NCI-H1930 (cell line): ENCODE data around the gene S100A7.
A peak's percentile ranks its signal among the peaks of the same experiment; 100 is the strongest.
"Not testable (repeated sequence)": the region's sequence is repeated elsewhere in the genome, so short reads cannot be mapped to it uniquely, and the experiment has no call there.

Experiments
- DNase-seq, 2 experiments: peaks; one replicate each; lab custom pipeline; 2025; lab: John Stamatoyannopoulos, UW

The S100A7 gene

DNA sequence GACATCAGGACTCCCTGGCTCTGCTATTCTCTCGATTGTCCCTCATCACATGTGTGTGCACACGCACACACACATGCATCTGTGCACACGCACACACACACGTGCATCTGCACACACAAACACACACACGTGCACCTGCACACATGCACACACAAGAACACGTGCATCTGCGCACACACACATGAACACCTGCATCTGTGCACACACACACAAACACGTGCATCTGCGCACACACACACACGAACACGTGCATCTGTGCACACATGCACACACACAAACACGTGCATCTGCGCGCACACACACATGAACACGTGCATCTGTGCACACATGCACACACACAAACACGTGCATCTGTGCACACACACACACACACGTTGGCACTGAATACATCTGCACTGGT, 29.4 kb downstream of the S100A7 start:
- no peak for DNase-seq

DNA sequence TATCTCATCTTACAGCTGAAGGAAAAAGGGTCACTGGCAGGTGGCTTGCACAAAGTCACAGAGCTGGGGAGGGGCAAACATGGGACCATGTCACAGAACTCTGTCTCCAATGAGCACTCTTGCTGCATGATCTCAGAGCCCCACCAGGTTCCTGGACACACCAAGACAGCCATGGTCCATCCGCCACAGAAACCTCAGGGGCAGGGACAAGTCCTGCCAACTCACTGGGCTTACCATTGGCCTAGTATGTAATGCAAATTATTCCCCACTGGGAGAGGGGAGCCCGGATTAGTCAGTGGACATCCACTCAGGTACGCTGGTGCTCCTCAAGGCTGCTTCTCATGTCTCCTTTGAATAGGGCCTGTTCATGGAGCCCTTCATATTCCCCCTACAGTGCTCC, 29.9 kb downstream of the S100A7 start:
- no peak for DNase-seq

DNA sequence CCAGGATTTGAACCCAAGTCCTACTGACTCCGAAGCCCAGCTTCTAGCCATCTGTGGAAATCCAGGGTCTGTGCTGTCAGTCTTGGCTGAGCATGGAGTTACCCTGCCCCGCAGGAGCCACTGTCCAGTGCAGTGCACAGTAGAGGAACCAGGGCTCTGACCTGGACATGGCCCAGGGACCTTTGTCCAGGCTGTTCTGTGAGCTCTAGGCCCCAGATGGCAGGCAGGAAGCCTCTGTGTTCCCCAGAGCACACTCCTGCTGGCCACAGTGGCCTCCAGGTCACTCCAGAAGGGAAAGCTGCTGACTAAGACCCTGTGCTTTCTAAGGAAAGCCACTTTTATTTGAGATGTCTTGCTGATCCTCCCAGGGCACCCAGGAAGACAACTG, 30.3 kb downstream of the S100A7 start:
- DNase-seq: no peak

DNA sequence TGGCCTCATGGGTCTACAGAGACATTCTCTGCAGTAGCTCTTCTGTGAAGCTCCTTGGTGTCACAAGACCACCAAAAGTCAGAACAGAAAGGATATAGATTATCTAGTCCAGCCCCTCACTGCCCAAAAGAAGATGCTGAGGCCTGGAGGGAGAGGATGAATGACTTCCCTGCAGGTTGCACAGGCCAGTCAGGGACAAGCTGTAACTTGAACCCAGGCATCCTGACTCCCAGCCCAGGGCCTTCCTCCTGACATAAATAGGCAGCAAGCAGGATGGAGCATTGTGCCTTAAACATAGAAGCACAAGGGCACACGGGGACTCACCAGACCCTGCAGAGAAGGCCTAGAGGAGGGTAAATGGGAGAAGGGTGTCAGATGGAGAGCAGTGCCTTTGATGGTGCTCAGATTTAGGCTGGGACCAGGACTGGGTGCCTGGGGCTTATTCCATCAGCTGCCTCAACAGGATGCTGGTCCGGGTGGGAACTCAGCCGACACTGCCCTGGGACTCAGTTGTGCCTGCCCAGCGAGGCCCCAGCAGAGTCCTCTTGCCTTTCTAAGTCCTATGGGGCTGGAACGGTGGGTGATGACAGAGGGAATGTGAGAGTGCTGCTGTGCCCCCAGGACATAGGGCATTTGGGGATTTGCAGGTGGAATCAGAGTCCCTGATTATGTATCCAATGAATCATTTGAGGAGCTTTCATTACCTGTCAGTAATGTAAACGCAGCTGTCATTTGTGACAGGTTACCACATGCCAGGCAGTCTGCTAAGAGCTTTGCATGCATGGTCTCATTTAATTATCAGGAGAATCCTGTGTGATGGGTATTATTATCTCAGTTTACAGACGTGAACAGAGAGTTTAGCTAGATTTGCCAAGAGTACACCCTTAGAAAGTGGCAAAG, 30.9 kb downstream of the S100A7 start:
- DNase-seq: peak in 1 of 2 experiments; percentile 17

DNA sequence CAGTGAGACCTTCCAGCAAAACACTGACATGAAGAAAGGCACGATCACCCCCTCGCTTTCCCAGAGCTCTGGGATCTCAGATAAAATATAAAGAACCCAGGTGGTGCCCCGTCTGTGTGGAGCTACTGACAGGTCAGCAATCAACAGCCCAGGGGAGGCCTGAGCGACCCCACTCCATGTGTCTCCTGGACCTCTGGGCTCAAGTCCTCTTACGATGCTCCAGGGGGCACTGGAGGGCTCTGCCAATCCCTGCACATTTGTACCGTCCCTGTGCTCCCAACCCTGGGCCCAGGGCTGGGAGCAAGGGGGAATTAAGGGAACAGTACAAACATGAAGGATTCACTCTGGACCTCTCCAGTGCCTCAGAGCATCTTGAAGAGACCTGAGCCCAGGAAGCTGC, 31.7 kb downstream of the S100A7 start:
- peak in 1 of 2 experiments; percentile 11 for DNase-seq

DNA sequence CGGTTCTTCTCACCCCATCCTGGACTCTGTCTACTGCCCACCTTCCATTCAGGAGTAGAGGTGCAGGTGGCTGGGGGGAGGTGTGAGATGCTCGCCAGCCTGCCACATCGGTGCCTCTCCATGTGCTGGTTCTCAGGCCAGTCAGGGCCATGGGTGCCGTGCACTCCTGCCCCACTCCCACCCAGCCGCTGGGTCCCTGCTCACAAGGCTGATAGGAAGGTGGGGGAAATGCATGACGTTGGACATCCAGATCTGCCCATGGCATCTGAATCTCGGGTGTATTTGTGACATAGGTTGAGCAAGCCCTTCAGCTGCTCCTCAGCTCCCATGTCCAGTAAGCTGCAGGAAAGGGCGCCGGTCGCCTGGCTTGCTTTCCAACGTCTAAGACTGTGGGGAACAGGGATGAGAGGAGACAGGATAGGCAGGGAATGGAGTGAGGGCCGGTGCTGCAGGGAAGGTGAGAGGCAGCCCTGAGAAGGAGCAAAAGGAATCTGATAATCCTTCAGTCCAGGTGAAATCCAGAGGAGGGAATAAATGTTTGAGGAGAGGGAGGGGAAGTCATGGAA, 32.3 kb downstream of the S100A7 start:
- DNase-seq: no peak

DNA sequence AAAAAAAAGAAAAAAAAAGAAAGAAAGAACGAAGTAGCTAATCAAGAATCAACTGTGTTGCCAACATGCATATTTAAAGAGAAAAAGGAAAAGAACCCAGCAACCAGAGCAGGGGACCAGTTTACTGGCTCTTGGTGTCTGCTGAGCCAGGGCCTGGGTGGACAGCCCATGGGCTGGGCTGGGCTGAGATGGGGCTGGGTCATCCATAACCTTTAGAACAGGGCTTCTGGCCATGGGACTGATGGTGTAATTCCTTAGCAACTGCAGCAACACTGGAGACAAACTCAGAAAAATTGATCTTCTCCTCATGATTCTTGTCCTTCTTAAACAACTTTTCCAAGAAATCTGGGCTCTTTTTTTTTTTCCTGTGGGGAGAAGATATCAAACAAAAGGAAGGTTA, 33.6 kb downstream of the S100A7 start:
- no peak for DNase-seq

DNA sequence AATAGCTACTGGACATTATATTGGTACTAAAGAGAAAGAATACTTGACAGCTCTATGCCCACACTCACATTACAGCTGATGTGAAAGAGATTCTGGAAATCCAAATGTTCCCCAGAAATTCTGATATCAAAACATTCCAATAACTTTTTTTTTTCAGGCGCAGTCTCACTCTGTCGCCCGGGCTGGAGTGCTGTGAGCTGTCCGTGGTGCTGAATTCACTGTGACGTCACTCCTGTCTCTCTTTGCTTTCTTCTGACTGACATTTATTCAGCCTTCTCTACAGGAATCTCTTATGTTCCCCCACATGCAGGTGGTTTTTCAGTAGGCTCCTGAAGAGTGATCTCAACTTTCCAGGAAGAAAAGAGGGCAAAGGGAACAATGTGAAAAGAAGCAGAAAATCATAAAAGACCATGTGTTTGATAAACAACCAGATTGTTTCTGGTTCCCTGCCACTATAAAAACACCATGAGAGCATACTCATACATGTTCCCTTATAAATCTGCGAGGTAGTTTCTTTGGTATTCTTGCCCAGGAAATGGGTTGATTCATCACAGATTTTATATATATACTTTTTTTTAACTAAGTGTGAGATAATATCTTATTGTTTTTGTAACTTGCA, 37.9 kb downstream of the S100A7 start:
- DNase-seq: no peak

DNA sequence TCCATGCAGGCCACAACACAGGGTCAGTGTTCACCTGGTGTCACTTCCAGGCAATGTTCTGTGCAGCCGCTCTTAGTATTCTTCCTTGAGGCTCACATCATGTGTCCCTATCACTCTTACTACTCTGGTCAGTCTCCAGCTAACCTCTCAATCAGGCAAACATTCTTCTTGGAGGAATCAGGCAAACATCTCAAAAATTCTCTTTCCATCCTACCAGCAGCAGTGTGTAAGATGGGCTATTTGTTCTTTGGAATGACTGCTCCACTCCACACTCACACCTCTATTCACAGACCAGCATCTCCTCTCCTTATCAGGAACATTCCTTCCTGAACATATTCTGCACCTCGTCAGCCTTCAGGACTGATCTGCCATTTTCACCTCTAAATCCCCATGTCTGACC, 40.1 kb downstream of the S100A7 start:
- no peak for DNase-seq

DNA sequence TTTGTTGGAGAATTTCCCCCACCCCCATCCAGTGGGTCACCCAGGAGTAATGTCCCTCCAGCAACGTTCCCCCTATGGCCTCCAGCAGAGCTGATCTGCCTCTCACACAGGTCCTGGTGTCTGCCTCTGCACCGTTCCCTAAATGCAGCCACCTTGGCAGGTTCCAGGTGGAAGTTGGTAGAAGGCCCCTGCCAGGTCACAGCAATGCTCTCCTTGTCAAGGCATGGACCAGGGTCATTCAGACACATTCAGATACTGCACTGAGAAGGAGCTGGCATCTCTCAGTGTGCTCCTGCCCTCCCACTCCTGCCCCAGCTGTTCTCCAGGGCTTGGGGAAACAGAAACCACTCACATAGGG, 41.0 kb downstream of the S100A7 start:
- not testable (repeated sequence) for DNase-seq

DNA sequence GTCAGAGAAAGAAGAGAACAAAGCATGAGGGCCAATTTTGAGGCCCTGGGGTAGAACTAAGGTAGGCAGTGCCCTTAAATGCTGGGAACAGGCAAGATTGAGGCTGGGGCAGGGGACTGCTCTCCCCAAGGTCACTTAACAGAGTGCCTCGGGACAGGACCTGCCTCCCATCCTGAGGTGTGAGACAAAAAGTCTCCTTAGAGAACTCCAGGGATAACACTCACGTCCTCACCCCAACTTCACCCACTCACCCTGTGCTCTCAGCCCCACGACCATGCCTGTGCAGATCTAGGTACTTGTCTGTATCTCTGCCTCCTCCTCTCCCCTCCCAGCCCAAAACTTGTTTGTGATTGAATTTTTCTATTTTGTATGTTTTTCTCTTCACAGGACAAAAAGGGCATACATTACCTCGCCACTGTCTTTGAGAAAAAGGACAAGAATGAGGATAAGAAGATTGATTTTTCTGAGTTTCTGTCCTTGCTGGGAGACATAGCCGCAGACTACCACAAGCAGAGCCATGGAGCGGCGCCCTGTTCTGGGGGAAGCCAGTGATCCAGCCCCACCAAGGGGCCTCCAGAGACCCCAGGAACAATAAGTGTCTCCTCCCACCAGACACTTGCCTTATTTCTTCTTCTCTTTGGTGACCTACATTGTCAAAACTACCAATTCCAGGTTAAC, 41.6 kb downstream of the S100A7 start:
- not testable (repeated sequence) for DNase-seq

DNA sequence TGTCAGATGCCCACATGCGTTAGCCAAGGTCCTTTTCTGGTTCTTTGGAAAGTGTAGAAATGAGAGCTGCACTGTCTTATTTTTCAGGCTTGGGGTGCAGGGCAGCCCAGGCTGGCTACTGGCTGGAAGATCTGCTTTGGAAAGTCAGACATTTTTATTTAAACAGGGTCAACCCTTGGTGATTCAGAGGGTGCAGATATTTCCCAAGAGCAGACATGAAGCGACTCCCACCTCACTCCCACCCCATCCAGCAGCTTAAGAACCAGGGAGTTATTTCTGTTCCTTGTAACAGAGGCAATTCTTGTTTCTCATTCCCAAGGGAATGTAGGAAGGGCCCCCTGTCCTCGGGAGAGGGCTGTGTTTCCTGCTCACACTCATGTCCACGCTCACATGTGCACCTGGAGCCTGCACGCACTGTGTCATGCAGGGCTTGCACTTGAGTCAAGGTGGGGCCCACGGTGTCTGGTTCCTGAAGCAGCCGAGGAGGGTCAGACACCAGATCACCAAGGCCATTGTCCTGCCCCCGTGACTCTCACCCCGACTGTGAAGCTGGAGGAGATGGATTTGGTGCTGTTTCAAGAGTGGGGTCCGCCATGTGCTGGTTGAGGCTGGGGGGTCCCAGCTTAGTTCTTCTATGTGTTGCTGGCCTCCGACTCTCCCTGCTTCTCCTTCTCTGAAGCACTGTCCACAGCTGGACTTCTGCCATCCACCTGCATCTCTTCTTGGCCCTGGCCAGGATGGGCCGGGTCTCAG, 43.1 kb downstream of the S100A7 start:
- DNase-seq: no peak

DNA sequence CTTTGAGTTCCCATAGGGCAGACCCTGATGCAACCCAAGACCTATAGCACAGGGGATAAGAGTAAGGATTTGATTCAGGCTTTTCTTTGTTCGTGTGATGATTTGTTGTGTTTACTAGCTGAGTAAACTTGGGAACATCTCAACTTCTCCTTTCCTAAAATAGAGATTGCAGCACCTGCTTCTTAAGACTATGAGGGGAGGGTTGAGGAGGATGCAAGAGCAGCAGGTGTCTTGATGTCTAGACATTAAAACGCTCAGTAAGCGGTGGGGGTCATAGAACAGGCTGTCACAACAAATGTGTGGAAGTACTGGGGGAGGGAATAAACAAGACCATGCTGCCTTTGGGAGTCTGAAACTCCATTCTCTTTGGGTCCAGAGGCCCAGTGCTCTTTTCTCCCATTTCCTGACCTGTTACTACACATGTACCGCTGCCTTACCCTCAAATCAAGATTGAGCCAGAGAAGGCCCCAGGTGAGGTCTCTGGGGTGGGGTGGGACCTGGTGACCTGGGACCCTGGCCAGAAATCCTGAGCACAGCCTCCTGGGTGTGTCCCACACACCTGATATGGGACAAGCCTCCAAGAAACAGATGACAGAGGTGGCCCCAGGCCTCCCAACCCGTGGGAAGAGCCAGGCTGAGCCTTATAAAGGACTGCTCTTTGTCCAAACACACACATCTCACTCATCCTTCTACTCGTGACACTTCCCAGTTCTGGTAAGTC, 44.4 kb downstream of the S100A7 start, which contains the start of gene S100A7A:
TSS of gene S100A7A (plus strand) at position 671 of the 721 bp plus-strand sequence. CDS start 1,563 bp downstream, outside the sequence.
- no peak for DNase-seq

DNA sequence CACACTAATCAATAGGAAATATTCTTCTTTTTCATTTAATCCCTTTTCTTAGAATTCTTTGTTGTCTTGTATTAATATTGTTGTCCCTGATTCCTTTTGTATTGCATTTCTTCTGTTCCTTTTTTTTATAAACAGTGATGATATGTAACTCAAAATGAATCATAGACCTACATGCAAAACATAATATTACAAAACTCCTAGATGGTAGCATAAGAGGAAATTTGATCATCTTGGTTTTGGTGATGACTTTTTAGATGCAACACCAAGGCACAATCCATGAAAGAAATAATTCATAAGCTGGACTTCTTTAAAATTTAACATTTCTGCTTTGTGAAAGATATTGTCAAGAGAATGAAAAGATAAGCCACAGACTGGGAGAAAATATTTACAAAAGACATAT, 46.5 kb downstream of the S100A7 start:
- DNase-seq: not testable (repeated sequence)
